Neutrophil (primary cell): Measurements from ENCODE around the gene TMEM39A.

Source experiments
- H3K27ac ChIP-seq: fragments of 200-600 bp; sonication (generic); 2 replicates; pipeline ENCODE4 v1.5.1; 2016; ENCODE audit warnings: mild to moderate bottlenecking, moderate library complexity
- H3K27me3 ChIP-seq: fragments of 200-600 bp; sonication (generic); 2 replicates; pipeline ENCODE4 v1.6.0; 2016; ENCODE audit warnings: mild to moderate bottlenecking
- H3K36me3 ChIP-seq: fragments of 200-600 bp; sonication (generic); 2 replicates; pipeline ENCODE4 v1.5.1; 2017
- H3K4me1 ChIP-seq, 2 experiments: fragments of 200-600 bp in 1 of 2; sonication (generic) in 1 of 2; 1 replicate in 1 of 2; 2 replicates in 1 of 2; pipeline versions ENCODE4 v1.5.1 to v1.6.1; 2013 to 2016; ENCODE audit warnings: low read depth in 1 of 2, low read length in 1 of 2, mild to moderate bottlenecking in 1 of 2, moderate library complexity in 1 of 2; ENCODE audit not compliant: control insufficient read depth in 1 of 2, insufficient read depth in 1 of 2
- H3K4me3 ChIP-seq, 2 experiments: fragments of 200-600 bp in 1 of 2; sonication (generic) in 1 of 2; 1 replicate in 1 of 2; 2 replicates in 1 of 2; pipeline ENCODE4 v1.5.1; 2013 to 2016; ENCODE audit warnings: low read depth in 1 of 2, low read length in 1 of 2, mild to moderate bottlenecking in 1 of 2, moderate library complexity in 1 of 2
- H3K9me3 ChIP-seq: fragments of 200-600 bp; sonication (generic); 2 replicates; pipeline ENCODE4 v1.5.1; 2016
- TF ChIP-seq, protein P1 (sequence below): fragments of 200-600 bp; sonication (generic); IDR thresholded peaks from 2 replicates; pipeline ENCODE4 v1.5.1; 2016; ENCODE audit warnings: antibody characterized with exemption

Gene TMEM39A

DNA sequence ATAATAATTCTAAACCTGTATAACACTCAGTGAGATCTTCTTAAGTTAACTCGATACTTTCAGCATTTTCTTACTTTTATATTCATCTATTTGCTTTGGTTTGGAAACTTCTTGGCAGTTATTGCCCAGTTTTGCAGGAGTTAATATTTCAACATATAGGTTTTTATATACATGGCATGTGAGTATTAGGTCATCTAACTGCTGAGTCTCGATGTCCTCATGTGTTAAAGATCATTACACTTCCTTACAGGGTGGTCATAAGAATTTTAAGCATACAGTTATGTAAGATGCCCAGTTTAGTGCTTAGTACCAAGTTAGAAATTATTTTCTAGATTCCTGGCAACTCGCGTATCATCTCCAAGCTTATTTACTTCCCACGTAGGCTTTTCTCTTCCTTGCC is 62.9 kb downstream of the TMEM39A start:
- Histone ChIP-seq H3K27me3 (no peaks in the 10 kb centered on the region), H3K4me3 (no peak overlapping the region), H3K4me1 (no peaks in the 10 kb centered on the region), H3K9me3 (no peaks in the 10 kb centered on the region), H3K36me3 (no peaks in the 10 kb centered on the region), H3K27ac (no peak overlapping the region)
- TF ChIP-seq, protein P1, sequence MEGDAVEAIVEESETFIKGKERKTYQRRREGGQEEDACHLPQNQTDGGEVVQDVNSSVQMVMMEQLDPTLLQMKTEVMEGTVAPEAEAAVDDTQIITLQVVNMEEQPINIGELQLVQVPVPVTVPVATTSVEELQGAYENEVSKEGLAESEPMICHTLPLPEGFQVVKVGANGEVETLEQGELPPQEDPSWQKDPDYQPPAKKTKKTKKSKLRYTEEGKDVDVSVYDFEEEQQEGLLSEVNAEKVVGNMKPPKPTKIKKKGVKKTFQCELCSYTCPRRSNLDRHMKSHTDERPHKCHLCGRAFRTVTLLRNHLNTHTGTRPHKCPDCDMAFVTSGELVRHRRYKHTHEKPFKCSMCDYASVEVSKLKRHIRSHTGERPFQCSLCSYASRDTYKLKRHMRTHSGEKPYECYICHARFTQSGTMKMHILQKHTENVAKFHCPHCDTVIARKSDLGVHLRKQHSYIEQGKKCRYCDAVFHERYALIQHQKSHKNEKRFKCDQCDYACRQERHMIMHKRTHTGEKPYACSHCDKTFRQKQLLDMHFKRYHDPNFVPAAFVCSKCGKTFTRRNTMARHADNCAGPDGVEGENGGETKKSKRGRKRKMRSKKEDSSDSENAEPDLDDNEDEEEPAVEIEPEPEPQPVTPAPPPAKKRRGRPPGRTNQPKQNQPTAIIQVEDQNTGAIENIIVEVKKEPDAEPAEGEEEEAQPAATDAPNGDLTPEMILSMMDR: no peak

DNA sequence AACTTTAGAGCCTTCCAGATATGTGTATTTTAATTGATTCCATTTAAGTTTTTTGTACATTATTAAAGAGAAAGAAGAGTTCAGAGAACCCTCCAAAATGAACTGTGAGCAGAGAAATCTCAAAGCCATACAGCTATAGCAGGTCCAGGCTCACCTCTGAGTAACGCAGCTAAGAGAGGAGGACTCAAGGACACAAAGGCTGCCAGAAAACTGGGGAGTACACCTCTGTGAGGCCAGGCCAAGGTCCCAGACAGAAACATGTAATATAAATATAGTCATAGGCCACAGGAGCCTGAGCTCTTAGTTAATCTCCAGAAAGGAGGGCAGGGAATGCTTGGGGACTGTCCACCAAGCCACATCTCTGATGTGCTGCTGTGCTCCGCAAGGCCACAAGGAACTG is 66.5 kb downstream of the TMEM39A start:
- no peak overlapping the region for H3K27ac ChIP-seq
- no peaks in the 10 kb centered on the region for H3K27me3 ChIP-seq
- no peaks in the 10 kb centered on the region for H3K36me3 ChIP-seq
- TF ChIP-seq, protein P1: no peak
- H3K4me1 ChIP-seq: no peaks in the 10 kb centered on the region
- no peaks in the 10 kb centered on the region for H3K9me3 ChIP-seq
- H3K4me3 ChIP-seq: no peak overlapping the region

DNA sequence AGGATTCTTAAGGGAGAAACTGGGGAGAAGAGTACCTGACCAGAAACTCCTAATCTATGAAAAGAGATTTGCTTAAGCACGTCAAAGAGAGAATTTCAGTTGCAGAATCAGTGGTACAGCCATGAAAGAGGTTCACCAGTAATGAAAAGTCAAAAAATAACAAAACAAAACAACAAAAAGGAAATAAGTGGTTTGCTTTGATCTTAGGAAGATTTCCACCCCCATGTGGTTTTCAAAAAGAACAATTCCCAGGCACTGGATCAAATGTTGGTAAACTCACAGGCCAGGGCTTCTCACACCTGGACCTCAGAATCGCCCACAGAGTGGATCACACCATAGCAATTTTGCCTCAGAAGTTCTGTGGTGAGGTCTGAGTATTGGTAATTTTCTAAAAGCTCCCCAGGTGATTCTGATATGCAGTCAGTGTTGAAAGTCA is 67.5 kb downstream of the TMEM39A start:
- Histone ChIP-seq H3K9me3 (no peaks in the 10 kb centered on the region), H3K36me3 (no peaks in the 10 kb centered on the region), H3K27me3 (no peaks in the 10 kb centered on the region), H3K27ac (no peak overlapping the region), H3K4me1 (no peaks in the 10 kb centered on the region), H3K4me3 (no peak overlapping the region)
- TF ChIP-seq, protein P1: no peak

DNA sequence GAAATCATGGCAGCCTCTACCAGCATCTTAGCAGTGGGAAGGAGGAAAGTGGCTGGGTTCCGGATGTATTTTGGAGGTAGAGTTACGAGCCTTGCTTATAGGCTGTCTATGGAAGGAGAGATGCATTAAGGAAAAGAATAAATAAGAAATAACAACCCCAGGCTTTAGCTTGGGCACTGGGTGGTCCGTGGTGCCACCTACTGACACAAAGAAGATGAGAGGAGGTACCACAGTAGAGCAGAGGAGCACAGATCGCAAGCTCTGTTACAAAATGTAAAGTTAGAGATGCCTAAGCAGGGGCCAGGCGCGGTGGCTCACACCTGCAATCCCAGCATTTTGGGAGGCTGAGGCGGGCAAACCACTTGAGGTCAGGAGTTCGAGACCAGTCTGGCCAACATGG is 74.8 kb downstream of the TMEM39A start:
- Histone ChIP-seq H3K27me3 (no peaks in the 10 kb centered on the region), H3K4me3 (no peak overlapping the region), H3K36me3 (no peaks in the 10 kb centered on the region)

DNA sequence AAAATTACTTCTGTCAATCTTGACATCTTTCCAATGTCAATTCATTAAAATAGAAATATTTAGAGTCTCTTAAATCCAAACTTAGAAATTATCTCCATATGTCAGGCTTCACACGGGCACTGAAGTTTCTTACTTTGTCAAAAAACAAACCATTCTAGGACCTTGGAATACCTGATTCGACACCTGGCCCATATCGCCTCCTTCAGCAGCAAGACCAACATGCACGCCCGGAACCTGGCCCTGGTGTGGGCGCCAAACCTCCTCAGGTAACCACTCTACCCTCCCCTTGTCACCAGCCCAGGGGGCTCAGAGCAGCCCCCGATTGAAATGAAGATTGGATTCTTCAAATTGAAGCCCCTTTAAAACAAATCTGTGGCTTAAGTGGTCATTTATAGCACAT is 81.3 kb downstream of the TMEM39A start:
- no peak overlapping the region for H3K27ac ChIP-seq
- TF ChIP-seq, protein P1: no peak
- no peaks in the 10 kb centered on the region for H3K9me3 ChIP-seq
- no peak overlapping the region for H3K4me3 ChIP-seq
- H3K27me3 ChIP-seq: no peaks in the 10 kb centered on the region
- H3K4me1 ChIP-seq: no peaks in the 10 kb centered on the region
- no peaks in the 10 kb centered on the region for H3K36me3 ChIP-seq

More for the DNA sequence above, 74.8 kb downstream of the TMEM39A start:
- H3K27ac ChIP-seq: no peak overlapping the region
- H3K4me1 ChIP-seq: no peaks in the 10 kb centered on the region
- H3K9me3 ChIP-seq: no peaks in the 10 kb centered on the region
- TF ChIP-seq, protein P1: no peak

DNA sequence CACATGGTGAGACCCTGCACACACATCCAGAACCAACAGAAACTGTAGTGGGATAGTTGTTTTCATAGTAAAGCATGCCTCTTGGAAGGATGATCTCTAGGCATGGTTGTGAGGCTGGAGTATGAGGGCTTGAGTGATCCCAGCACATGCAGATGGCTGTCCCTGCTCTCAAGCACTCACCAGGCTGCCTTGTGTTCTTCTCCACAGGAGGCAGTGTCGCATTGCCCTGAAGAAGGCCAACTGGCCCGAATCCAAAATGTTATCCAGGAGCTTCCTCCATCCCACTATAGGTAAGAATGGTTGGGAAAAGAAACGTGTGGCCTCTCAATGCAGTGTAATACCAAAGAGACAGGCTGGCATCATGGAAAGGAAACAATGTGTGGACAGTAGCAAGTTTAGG is 82.7 kb downstream of the TMEM39A start:
- Histone ChIP-seq H3K4me1 (no peaks in the 10 kb centered on the region), H3K27ac (no peak overlapping the region), H3K27me3 (no peaks in the 10 kb centered on the region), H3K36me3 (no peaks in the 10 kb centered on the region), H3K4me3 (no peak overlapping the region), H3K9me3 (no peaks in the 10 kb centered on the region)
- TF ChIP-seq, protein P1: no peak
